A549 (cell line): ENCODE data around the gene ZNF521. TPM values are rescaled to one million over a fixed set of nuclear protein-coding genes. Genes with fewer than 3 reads are reported as not detected.
"Not testable (repeated sequence)": the region's sequence is repeated elsewhere in the genome, so short reads cannot be mapped to it uniquely, and the experiment has no call there.

ENCODE experiments used
- ATAC-seq, 2 experiments: fragments of 200-7000 bp in 1 of 2; fragments of >200 bp in 1 of 2; cut with Nextera tagmentation in 1 of 2; cut with Tn5 transposase in 1 of 2; 3 replicates each; pipeline versions ENCODE4 v1.8.0 to v1.9.1; 2018 to 2020; ENCODE audit warnings: mild to moderate bottlenecking in 1 of 2, moderate library complexity in 1 of 2
- CTCF ChIA-PET: fragments of 300-600 bp; sonication (Branson Sonifier 250); formaldehyde crosslinking; extraction: SDS; loops from one replicate; lab custom pipeline; 2021; ENCODE audit warnings: antibody characterized with exemption, inconsistent platforms; lab: Yijun Ruan, JAX
- POLR2A ChIA-PET: fragments of 350-600 bp; formaldehyde crosslinking; extraction: SDS; loops from one replicate; lab custom pipeline; 2021; ENCODE audit warnings: antibody characterized with exemption, inconsistent platforms; lab: Yijun Ruan, JAX
- DNase-seq, 2 experiments: peaks; one replicate each; pipeline versions ENCODE4 v3.0.0 to v3.0.0-alpha.2; 2011 to 2016; ENCODE audit warnings: low read depth in 1 of 2, low spot score in 1 of 2
- FAIRE-seq: peaks from 2 replicates; lab custom pipeline; 2011; peaks lifted over from hg19 to GRCh38; lab: Jason Lieb, UNC
- H3K27ac ChIP-seq, 2 experiments: fragments of >200 bp; sonication (Bioruptor Twin); formaldehyde crosslinking; 3 replicates each; pipeline ENCODE4 v1.5.1; 2016 to 2017
- H3K4me1 ChIP-seq: fragments of >200 bp; sonication (Bioruptor Twin); formaldehyde crosslinking; 3 replicates; pipeline ENCODE4 v1.6.1; 2016
- H3K4me2 ChIP-seq: fragments of >200 bp; sonication (Bioruptor Twin); formaldehyde crosslinking; 3 replicates; pipeline ENCODE4 v1.6.1; 2016
- H3K4me3 ChIP-seq: fragments of >200 bp; sonication (Bioruptor Twin); formaldehyde crosslinking; 3 replicates; pipeline ENCODE4 v1.5.1; 2016
- H3K9me3 ChIP-seq: fragments of >200 bp; sonication (Bioruptor Twin); formaldehyde crosslinking; 3 replicates; pipeline ENCODE4 v1.6.1; 2016
- BHLHE40 ChIP-seq: IDR thresholded peaks from 2 replicates; pipeline ENCODE4 v1.6.1; 2012; ENCODE audit warnings: low read depth, low read length, inconsistent platforms
- CEBPB ChIP-seq, 2 experiments: fragments of >200 bp in 1 of 2; sonication (Bioruptor Twin) in 1 of 2; formaldehyde crosslinking in 1 of 2; IDR thresholded peaks; 2 replicates each; pipeline ENCODE4 v1.6.1; 2012 to 2016
- E2F6 ChIP-seq: IDR thresholded peaks from 2 replicates; pipeline ENCODE4 v1.6.1; 2012; ENCODE audit warnings: low read depth, borderline replicate concordance
- ELK1 ChIP-seq: fragments of 150-350 bp; IDR thresholded peaks from 2 replicates; pipeline ENCODE4 v1.6.1; 2014; ENCODE audit warnings: low read depth, mild to moderate bottlenecking, low read length
- FOSL2 ChIP-seq, 2 experiments: fragments of 450-650 bp in 1 of 2; fragments of >200 bp in 1 of 2; sonication (Bioruptor Twin) in 1 of 2; formaldehyde crosslinking; IDR thresholded peaks; 2 replicates each; pipeline versions ENCODE4 v1.5.0 to v1.6.1; 2016 to 2020; ENCODE audit warnings: mild to moderate bottlenecking in 1 of 2, moderate library complexity in 1 of 2
- GATA3 ChIP-seq: IDR thresholded peaks from 2 replicates; pipeline ENCODE4 v1.6.1; 2012; ENCODE audit warnings: borderline replicate concordance
- HDAC2 ChIP-seq: fragments of 200-600 bp; sonication (generic); IDR thresholded peaks from 2 replicates; pipeline ENCODE4 v1.6.1; 2016
- HOXB13 ChIP-seq: fragments of 250-450 bp; sonication (Bioruptor Pico); IDR thresholded peaks from 2 replicates; pipeline ENCODE4 v1.5.0; 2020; ENCODE audit warnings: low read depth, mild to moderate bottlenecking, moderate library complexity
- HOXB5 ChIP-seq: fragments of 250-450 bp; sonication (Bioruptor Pico); IDR thresholded peaks from 2 replicates; pipeline ENCODE4 v1.5.0; 2020; ENCODE audit warnings: mild to moderate bottlenecking, moderate library complexity
- JUN ChIP-seq, 2 experiments: fragments of >200 bp; sonication (Bioruptor Twin); formaldehyde crosslinking; IDR thresholded peaks; 2 replicates in 1 of 2; 3 replicates in 1 of 2; pipeline ENCODE4 v1.6.1; 2016 to 2017
- KDM1A ChIP-seq: fragments of 200-600 bp; sonication (generic); IDR thresholded peaks from 2 replicates; pipeline ENCODE4 v1.6.1; 2016; ENCODE audit warnings: low read depth, mild to moderate bottlenecking
- KDM5A ChIP-seq: fragments of 200-600 bp; sonication (generic); IDR thresholded peaks from 2 replicates; pipeline ENCODE4 v1.6.1; 2016; ENCODE audit warnings: antibody characterized with exemption, mild to moderate bottlenecking
- MAFK ChIP-seq: fragments of 450-650 bp; IDR thresholded peaks from 2 replicates; pipeline ENCODE4 v1.6.1; 2014; ENCODE audit not compliant: partially characterized antibody
- NFE2L2 ChIP-seq: fragments of 150-350 bp; conservative IDR thresholded peaks from 2 replicates; pipeline ENCODE4 v1.6.1; 2014; ENCODE audit warnings: low read length
- PHF8 ChIP-seq: fragments of 200-600 bp; sonication (generic); IDR thresholded peaks from 2 replicates; pipeline ENCODE4 v1.6.1; 2016; ENCODE audit warnings: low read depth, mild to moderate bottlenecking, antibody characterized with exemption, moderate library complexity, borderline replicate concordance
- POLR2AphosphoS2 ChIP-seq: conservative IDR thresholded peaks from 2 replicates; pipeline ENCODE4 v1.6.1; 2012; ENCODE audit warnings: low read length, improper control_type of control experiment, inconsistent platforms
- RARB ChIP-seq: fragments of 250-450 bp; sonication (Bioruptor Pico); IDR thresholded peaks from 2 replicates; pipeline ENCODE4 v1.8.0; 2021; ENCODE audit warnings: mild to moderate bottlenecking, moderate library complexity
- RCOR1 ChIP-seq: fragments of 150-350 bp; IDR thresholded peaks from 2 replicates; pipeline ENCODE4 v1.6.1; 2014; ENCODE audit warnings: antibody characterized with exemption, low read length, low read depth
- REST ChIP-seq: fragments of 200-600 bp; sonication (generic); IDR thresholded peaks from 2 replicates; pipeline ENCODE4 v1.6.1; 2016; ENCODE audit warnings: antibody characterized with exemption, mild to moderate bottlenecking, moderate library complexity
- RFX5 ChIP-seq: fragments of 450-650 bp; IDR thresholded peaks from 2 replicates; pipeline ENCODE4 v1.7.1; 2014; ENCODE audit warnings: antibody characterized with exemption, mild to moderate bottlenecking, moderate library complexity
- SMC3 ChIP-seq: fragments of >200 bp; sonication (Bioruptor Twin); formaldehyde crosslinking; IDR thresholded peaks from 3 replicates; pipeline ENCODE4 v1.6.1; 2018; ENCODE audit warnings: inconsistent platforms
- TFCP2L1 ChIP-seq: fragments of 250-450 bp; sonication (Bioruptor Pico); IDR thresholded peaks from 2 replicates; pipeline ENCODE4 v1.5.0; 2021; ENCODE audit warnings: mild to moderate bottlenecking
- ZFP36 ChIP-seq: fragments of 450-650 bp; IDR thresholded peaks from 2 replicates; pipeline ENCODE4 v1.6.1; 2014; ENCODE audit warnings: borderline replicate concordance; ENCODE audit not compliant: partially characterized antibody
- WGBS: methylation state at CpG from one replicate; pipeline ENCODE4 v1.1.6; 2017; ENCODE audit errors: missing lambda C conversion rate; 5-methylcytosine and 5-hydroxymethylcytosine counted together
- polyA plus RNA-seq, 4 experiments: library from polyadenylated mRNA; depleted of rRNA in 3 of 4; stranded (reverse); fragments of >200 nt; fragmentation: RNase III in 1 of 4; extraction: RNeasy Plus Mini Kit Qiagen cat#74134 plus additional on column Dnase treatment in 1 of 4; gene quantifications; 2 replicates in 3 of 4; 3 replicates in 1 of 4; pipeline ENCODE4 v1.2.3, GENCODE V29; 2011 to 2017

ZNF521 gene
- polyA plus RNA-seq, 2 of the 4 experiments (the other 2 are of a cell fraction), result not detected

- ChIA-PET CTCF (no interaction called here), POLR2A (no interaction called here)
- Histone ChIP-seq H3K4me2 (no peak overlapping the region), H3K4me3 (no peak overlapping the region), H3K4me1 (no peaks in the 10 kb centered on the region), H3K9me3 (no peaks in the 10 kb centered on the region), H3K27ac (no peak overlapping the region)
- TF ChIP-seq JUN (IDR thresholded peaks at IDR 0.05) (no peak), MAFK (no peak), RCOR1 (no peak), FOSL2 (IDR thresholded peaks at IDR 0.05) (no peak), FOSL2 (CRISPR knock-in tag; IDR thresholded peaks at IDR 0.05) (no peak), POLR2AphosphoS2 (no peak), RARB (CRISPR knock-in tag) (no peak), TFCP2L1 (CRISPR knock-in tag) (no peak)
- 41% methylated on average over 10 of the region's 11 CpGs for WGBS
- ATAC-seq (no peak), FAIRE-seq (no peak), DNase-seq (no peak)
Measured at GRCh38 chr18:25275412-25276001, 76.5 kb downstream of the ZNF521 start.

- ATAC-seq, result no peak
- Histone ChIP-seq H3K27ac (no peak overlapping the region), H3K4me3 (no peak overlapping the region), H3K9me3 (no peaks in the 10 kb centered on the region), H3K4me1 (no peaks in the 10 kb centered on the region), H3K4me2 (no peak overlapping the region)
- ChIA-PET POLR2A (no interaction called here), CTCF (no interaction called here)
- no peak for DNase-seq
- FAIRE-seq, result no peak
- WGBS, result 39% methylated on average over 4 of the region's 4 CpGs
- TF ChIP-seq KDM5A (no peak), PHF8 (no peak), RFX5 (no peak), HDAC2 (no peak), BHLHE40 (no peak), ELK1 (no peak), HOXB13 (CRISPR knock-in tag) (no peak), ZFP36 (no peak), REST (no peak), RARB (CRISPR knock-in tag) (no peak), MAFK (no peak), E2F6 (no peak), CEBPB (IDR thresholded peaks at IDR 0.05) (no peak), HOXB5 (no peak), KDM1A (no peak), NFE2L2 (no peak), SMC3 (no peak), GATA3 (no peak)
Measured at GRCh38 chr18:25274926-25275325, 77.0 kb downstream of the ZNF521 start.

GRCh38 chr18:25266931-25267527, 84.9 kb downstream of the ZNF521 start:
- H3K9me3 ChIP-seq, H3K4me3 ChIP-seq, CTCF ChIA-PET, ATAC-seq, H3K4me1 ChIP-seq, FAIRE-seq, DNase-seq, POLR2A ChIA-PET, H3K27ac ChIP-seq, H3K4me2 ChIP-seq: not testable (repeated sequence)
- 13% methylated on average over 3 of the region's 12 CpGs for WGBS
